ENCODE measurements around the gene CRELD2.

Gene CRELD2

DNA sequence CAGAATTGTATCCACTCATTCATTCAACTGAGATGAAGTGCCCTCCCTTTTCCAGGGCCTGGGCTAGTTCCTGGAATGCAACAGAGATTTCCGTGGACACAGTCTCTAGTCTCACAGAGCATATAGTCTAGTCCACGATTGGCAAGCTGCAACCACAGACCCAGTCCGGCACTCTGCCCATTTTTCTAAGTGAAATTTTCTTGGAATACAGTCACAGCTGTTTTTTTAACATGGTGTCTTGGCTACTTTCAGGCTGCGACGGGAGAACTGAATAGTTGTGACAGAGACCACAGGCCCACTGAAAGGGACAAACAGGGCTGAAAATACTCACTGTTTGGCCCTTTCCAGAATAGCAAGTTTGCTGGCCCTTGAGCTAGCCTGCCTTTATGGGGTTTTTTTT, 29.4 kb upstream of the CRELD2 start:
- H2AFZ ChIP-seq (ENCODE audit: low read length) = no peak overlapping the region
- no peaks in the 10 kb centered on the region for H4K20me1 ChIP-seq (ENCODE audit: insufficient read depth, low read length)
- H3K9me2 ChIP-seq (ENCODE audit: low read depth, low read length) = no peaks in the 10 kb centered on the region
- H3K4me1 ChIP-seq (ENCODE audit: insufficient read depth, low read length, severe bottlenecking) = no peaks in the 10 kb centered on the region
- no peak overlapping the region for H3K4me3 ChIP-seq (ENCODE audit: low read depth, low read length, poor library complexity, severe bottlenecking)
- no peak overlapping the region for H3K27ac ChIP-seq (ENCODE audit: low read depth, low read length, poor library complexity, severe bottlenecking)
- TF ChIP-seq EZH2 (IDR thresholded peaks at IDR 0.05; ENCODE audit: borderline replicate concordance, low read length) = no peak
- TF ChIP-seq, protein P1, sequence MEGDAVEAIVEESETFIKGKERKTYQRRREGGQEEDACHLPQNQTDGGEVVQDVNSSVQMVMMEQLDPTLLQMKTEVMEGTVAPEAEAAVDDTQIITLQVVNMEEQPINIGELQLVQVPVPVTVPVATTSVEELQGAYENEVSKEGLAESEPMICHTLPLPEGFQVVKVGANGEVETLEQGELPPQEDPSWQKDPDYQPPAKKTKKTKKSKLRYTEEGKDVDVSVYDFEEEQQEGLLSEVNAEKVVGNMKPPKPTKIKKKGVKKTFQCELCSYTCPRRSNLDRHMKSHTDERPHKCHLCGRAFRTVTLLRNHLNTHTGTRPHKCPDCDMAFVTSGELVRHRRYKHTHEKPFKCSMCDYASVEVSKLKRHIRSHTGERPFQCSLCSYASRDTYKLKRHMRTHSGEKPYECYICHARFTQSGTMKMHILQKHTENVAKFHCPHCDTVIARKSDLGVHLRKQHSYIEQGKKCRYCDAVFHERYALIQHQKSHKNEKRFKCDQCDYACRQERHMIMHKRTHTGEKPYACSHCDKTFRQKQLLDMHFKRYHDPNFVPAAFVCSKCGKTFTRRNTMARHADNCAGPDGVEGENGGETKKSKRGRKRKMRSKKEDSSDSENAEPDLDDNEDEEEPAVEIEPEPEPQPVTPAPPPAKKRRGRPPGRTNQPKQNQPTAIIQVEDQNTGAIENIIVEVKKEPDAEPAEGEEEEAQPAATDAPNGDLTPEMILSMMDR (IDR thresholded peaks at IDR 0.05; ENCODE audit: low read length) = no peak
- H3K4me2 ChIP-seq (ENCODE audit: low read length) = no peak overlapping the region
- H3K79me2 ChIP-seq (ENCODE audit: insufficient read depth, low read length) = no peaks in the 10 kb centered on the region; the same call in 1 of the 2 replicates
- H3K36me3 ChIP-seq (ENCODE audit: insufficient read depth, low read length) = peaks cover 79% of the 10 kb centered on the region
- H3K9me3 ChIP-seq (ENCODE audit: low read length) = peaks cover 3% of the 10 kb centered on the region; the same call in 1 of the 2 replicates
- H3K9ac ChIP-seq (ENCODE audit: low read length) = no peak overlapping the region
- no peaks in the 10 kb centered on the region for H3F3A ChIP-seq (ENCODE audit: insufficient read depth, low read length)
- H3K27me3 ChIP-seq (ENCODE audit: insufficient read depth, low read length) = no peaks in the 10 kb centered on the region

DNA sequence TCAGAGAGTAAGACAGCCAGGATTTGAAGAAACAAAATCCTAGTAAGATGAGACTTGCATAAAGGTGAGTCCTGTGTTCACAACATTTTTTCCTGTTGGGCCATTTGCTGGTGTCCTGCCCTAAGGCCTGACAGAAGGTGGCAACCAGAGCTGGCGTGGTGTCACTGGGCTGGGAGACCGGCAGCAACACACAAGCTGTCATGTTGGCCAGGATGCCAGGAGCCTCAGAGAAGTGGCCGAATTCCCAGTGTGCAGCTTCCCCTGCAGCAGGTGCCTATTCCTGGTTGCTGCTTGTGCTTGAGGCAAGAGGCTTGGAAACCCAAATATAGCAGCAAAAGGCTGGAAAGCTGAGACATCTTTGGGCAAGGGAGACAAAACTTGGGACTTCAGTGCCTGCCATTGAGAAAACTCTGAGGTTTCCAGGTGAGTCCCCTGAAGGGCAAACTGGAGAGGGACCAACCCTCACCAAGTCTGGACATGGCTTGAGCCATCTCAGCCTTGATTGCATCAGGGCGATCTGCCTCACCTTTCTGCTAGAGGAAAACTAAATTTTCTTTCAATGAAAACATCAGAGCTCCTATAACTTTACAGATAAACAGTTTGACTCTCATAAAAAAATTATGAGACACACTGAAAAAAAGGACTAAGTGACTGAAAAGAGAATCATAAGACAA, 26.1 kb upstream of the CRELD2 start:
- Histone ChIP-seq H2AFZ (ENCODE audit: low read length) (no peak overlapping the region), H3K4me3 (ENCODE audit: low read depth, low read length, poor library complexity, severe bottlenecking) (no peak overlapping the region), H3K36me3 (ENCODE audit: insufficient read depth, low read length) (peaks cover 51% of the 10 kb centered on the region), H3K4me1 (ENCODE audit: insufficient read depth, low read length, severe bottlenecking) (no peaks in the 10 kb centered on the region), H3K9ac (ENCODE audit: low read length) (no peak overlapping the region), H3K9me3 (ENCODE audit: low read length) (peaks cover 3% of the 10 kb centered on the region; the same call in 1 of the 2 replicates), H3K27ac (ENCODE audit: low read depth, low read length, poor library complexity, severe bottlenecking) (no peak overlapping the region), H3F3A (ENCODE audit: insufficient read depth, low read length) (no peaks in the 10 kb centered on the region), H3K27me3 (ENCODE audit: insufficient read depth, low read length) (no peaks in the 10 kb centered on the region), H3K9me2 (ENCODE audit: low read depth, low read length) (no peaks in the 10 kb centered on the region), H3K4me2 (ENCODE audit: low read length) (no peak overlapping the region), H4K20me1 (ENCODE audit: insufficient read depth, low read length) (no peaks in the 10 kb centered on the region), H3K79me2 (ENCODE audit: insufficient read depth, low read length) (no peaks in the 10 kb centered on the region; the same call in 1 of the 2 replicates)
- no peak for TF ChIP-seq EZH2 (IDR thresholded peaks at IDR 0.05; ENCODE audit: borderline replicate concordance, low read length)
- TF ChIP-seq, protein P1 (IDR thresholded peaks at IDR 0.05; ENCODE audit: low read length) = no peak

- Histone ChIP-seq H3K4me3 (ENCODE audit: low read depth, low read length, poor library complexity, severe bottlenecking) (no peak overlapping the region), H3K27me3 (ENCODE audit: insufficient read depth, low read length) (no peaks in the 10 kb centered on the region), H3K4me2 (ENCODE audit: low read length) (no peak overlapping the region), H4K20me1 (ENCODE audit: insufficient read depth, low read length) (no peaks in the 10 kb centered on the region), H3K36me3 (ENCODE audit: insufficient read depth, low read length) (peaks cover 48% of the 10 kb centered on the region), H3K4me1 (ENCODE audit: insufficient read depth, low read length, severe bottlenecking) (no peaks in the 10 kb centered on the region), H3K9me3 (ENCODE audit: low read length) (peaks cover 3% of the 10 kb centered on the region; the same call in 1 of the 2 replicates), H2AFZ (ENCODE audit: low read length) (no peak overlapping the region), H3K9ac (ENCODE audit: low read length) (no peak overlapping the region), H3K27ac (ENCODE audit: low read depth, low read length, poor library complexity, severe bottlenecking) (no peak overlapping the region), H3K79me2 (ENCODE audit: insufficient read depth, low read length) (no peaks in the 10 kb centered on the region), H3F3A (ENCODE audit: insufficient read depth, low read length) (no peaks in the 10 kb centered on the region), H3K9me2 (ENCODE audit: low read depth, low read length) (no peaks in the 10 kb centered on the region)
- TF ChIP-seq, protein P1 (IDR thresholded peaks at IDR 0.05; ENCODE audit: low read length) = no peak
- no peak for TF ChIP-seq EZH2 (IDR thresholded peaks at IDR 0.05; ENCODE audit: borderline replicate concordance, low read length)
Measured at GRCh38 chr22:49893025-49893424, 25.4 kb upstream of the CRELD2 start.

Measured in OCI-LY1 (cell line).